Tibial artery (tissue), 4 donors: ENCODE measurements around the gene BANK1.

Experiments
- DNase-seq, 2 donors: peaks; one replicate each; pipeline ENCODE4 v3.0.0-alpha.2; 2019
- H3K27ac ChIP-seq, 2 donors: fragments of 200-600 bp; sonication (generic) in 1 of 2; 1 replicate in 1 of 2; 2 replicates in 1 of 2; pipeline ENCODE4 v1.5.1; 2018 to 2019; ENCODE audit warnings: mild to moderate bottlenecking in 1 of 2
- H3K27me3 ChIP-seq, 2 donors: fragments of 200-600 bp; sonication (generic) in 1 of 2; one replicate each; pipeline versions ENCODE4 v1.5.1 to v1.6.0; 2016 to 2019
- H3K36me3 ChIP-seq, 3 donors: fragments of 200-600 bp; sonication (generic) in 2 of 3; one replicate each; pipeline ENCODE4 v1.5.1; 2016 to 2019; ENCODE audit warnings: mild to moderate bottlenecking in 2 of 3
- H3K4me1 ChIP-seq, 4 donors: fragments of 200-600 bp; sonication (generic) in 2 of 4; 1 replicate in 3 of 4; 2 replicates in 1 of 4; pipeline ENCODE4 v1.5.1; 2016 to 2019
- H3K4me3 ChIP-seq, 2 donors: fragments of 200-600 bp; sonication (generic) in 1 of 2; 1 replicate in 1 of 2; 2 replicates in 1 of 2; pipeline ENCODE4 v1.5.1; 2018 to 2019; ENCODE audit warnings: mild to moderate bottlenecking in 2 of 2
- H3K9me3 ChIP-seq, 3 donors: fragments of 200-600 bp; sonication (generic) in 1 of 3; one replicate each; pipeline ENCODE4 v1.5.1; 2016 to 2019
- intact Hi-C: fragments of 100-400 bp; cut with DNase I; formaldehyde crosslinking; loops from one replicate; pipeline ENCODE4 v1.15.0; 2023; ENCODE audit warnings: low total_unique reads
- TF ChIP-seq, protein P1 (sequence below), 2 experiments: fragments of 200-600 bp in 1 of 2; fragments of 450-650 bp in 1 of 2; IDR thresholded peaks; one replicate each; pipeline ENCODE4 v1.5.1; 2017 to 2019; ENCODE audit warnings: antibody characterized with exemption in 2 of 2, mild to moderate bottlenecking in 1 of 2, moderate library complexity in 1 of 2

The BANK1 gene

DNA sequence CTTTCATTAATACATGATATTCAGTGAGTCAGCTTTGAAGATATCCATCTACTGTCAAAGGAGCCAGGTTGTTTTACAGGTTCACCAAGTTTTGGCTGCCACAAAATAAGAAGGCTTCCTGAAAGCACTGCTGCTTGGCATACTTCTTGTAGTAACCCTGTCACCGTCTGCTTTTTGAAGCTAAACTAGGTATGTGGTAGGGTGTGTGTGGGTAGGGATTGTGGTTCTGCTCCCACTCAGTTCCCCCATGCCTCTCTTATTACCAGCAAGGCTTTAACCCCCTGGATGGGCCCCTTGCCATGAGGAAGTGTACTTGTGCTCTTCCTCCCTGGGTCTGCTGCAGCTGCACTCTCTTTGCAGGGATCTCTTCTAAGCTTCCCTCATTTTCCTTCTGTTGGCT, 191.2 kb downstream of the BANK1 start:
- TF ChIP-seq, protein P1, sequence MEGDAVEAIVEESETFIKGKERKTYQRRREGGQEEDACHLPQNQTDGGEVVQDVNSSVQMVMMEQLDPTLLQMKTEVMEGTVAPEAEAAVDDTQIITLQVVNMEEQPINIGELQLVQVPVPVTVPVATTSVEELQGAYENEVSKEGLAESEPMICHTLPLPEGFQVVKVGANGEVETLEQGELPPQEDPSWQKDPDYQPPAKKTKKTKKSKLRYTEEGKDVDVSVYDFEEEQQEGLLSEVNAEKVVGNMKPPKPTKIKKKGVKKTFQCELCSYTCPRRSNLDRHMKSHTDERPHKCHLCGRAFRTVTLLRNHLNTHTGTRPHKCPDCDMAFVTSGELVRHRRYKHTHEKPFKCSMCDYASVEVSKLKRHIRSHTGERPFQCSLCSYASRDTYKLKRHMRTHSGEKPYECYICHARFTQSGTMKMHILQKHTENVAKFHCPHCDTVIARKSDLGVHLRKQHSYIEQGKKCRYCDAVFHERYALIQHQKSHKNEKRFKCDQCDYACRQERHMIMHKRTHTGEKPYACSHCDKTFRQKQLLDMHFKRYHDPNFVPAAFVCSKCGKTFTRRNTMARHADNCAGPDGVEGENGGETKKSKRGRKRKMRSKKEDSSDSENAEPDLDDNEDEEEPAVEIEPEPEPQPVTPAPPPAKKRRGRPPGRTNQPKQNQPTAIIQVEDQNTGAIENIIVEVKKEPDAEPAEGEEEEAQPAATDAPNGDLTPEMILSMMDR (IDR thresholded peaks at IDR 0.05), result no peak
- no peaks in the 10 kb centered on the region for H3K27me3 ChIP-seq
- no peaks in the 10 kb centered on the region for H3K9me3 ChIP-seq
- no peaks in the 10 kb centered on the region for H3K36me3 ChIP-seq
- DNase-seq, result no peak
- H3K27ac ChIP-seq, result no peak overlapping the region
- intact Hi-C loops, result no loop called here
- H3K4me3 ChIP-seq, result no peak overlapping the region
- no peaks in the 10 kb centered on the region for H3K4me1 ChIP-seq

DNA sequence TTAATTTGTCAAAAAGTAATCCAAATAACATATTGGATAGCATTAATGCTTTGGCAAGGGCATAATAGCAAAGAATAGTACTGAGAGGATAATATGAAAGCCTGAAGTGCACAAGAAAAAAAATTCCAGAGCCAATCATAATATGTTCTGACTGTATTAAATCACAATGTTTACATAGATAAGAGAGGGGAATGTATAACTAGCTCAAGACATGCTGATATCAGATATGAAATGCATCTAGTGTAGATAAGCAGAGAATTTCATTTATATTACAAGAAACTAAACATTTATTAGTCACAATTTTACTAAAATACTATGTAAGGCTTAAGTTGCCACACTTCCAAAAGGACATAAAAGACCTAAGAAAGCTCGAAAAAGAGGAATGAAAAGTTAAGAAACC, 193.3 kb downstream of the BANK1 start:
- no peaks in the 10 kb centered on the region for H3K4me1 ChIP-seq
- H3K27ac ChIP-seq, result no peak overlapping the region
- TF ChIP-seq, protein P1 (IDR thresholded peaks at IDR 0.05), result no peak
- no peak for DNase-seq
- intact Hi-C loops, result no loop called here
- no peaks in the 10 kb centered on the region for H3K9me3 ChIP-seq
- H3K36me3 ChIP-seq, result no peaks in the 10 kb centered on the region
- no peaks in the 10 kb centered on the region for H3K27me3 ChIP-seq
- H3K4me3 ChIP-seq, result no peak overlapping the region

DNA sequence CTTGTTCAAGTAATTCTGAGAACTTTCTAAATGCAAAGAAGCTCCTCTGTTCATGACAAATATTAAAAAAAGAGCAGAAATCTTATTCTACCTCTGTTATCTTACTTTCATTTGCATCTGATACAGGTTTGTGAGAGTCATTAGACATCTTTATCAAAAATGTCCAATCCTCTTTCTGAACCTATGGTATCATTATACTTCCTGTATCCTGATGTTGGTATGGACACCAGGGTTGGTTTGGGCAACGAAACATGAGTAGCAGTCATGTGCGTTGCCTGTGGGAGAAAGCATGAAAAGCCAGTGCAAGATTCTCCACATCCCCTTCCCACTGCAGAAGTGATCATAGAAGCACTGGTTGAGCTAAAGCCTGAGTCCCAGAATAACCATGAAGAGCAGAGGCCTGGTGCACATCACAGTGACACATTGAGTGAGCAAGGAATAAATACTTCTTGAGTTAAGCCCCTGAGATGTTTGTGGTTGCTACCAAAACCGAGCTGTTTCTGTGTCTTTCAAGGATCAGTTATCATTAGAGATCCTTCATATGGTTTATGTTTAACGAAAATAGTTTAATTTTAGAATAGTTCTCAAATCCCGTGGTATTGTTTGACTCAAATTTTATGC, 197.2 kb downstream of the BANK1 start:
- TF ChIP-seq, protein P1 (IDR thresholded peaks at IDR 0.05), result no peak
- Histone ChIP-seq H3K27me3 (no peaks in the 10 kb centered on the region), H3K4me3 (no peak overlapping the region), H3K4me1 (no peaks in the 10 kb centered on the region), H3K9me3 (no peaks in the 10 kb centered on the region), H3K36me3 (no peaks in the 10 kb centered on the region), H3K27ac (no peak overlapping the region)
- no peak for DNase-seq
- intact Hi-C loops, result no loop called here

DNA sequence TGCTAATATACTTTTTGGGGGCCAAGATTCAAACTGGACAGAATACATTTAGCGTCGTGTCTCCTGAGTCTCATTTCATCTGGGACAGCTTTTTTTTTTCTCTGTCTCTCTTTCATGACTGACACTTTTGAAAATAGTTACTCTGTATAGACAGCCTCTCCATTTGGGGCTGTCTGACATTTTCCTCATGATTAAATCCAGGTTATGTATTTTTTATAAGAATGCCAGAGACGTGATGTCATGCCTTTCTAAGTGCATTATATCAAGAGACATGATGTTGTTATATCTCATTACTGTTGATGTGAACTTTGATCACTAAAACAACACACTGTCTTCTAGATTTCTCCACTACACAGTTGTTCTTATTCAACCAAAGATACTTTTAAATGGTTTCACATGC, 199.0 kb downstream of the BANK1 start:
- intact Hi-C loops, result no loop called here
- H3K4me3 ChIP-seq, result no peak overlapping the region
- H3K4me1 ChIP-seq, result no peaks in the 10 kb centered on the region
- H3K27ac ChIP-seq, result no peak overlapping the region
- no peaks in the 10 kb centered on the region for H3K36me3 ChIP-seq
- no peaks in the 10 kb centered on the region for H3K27me3 ChIP-seq
- no peak for DNase-seq
- H3K9me3 ChIP-seq, result no peaks in the 10 kb centered on the region
- TF ChIP-seq, protein P1 (IDR thresholded peaks at IDR 0.05), result no peak

DNA sequence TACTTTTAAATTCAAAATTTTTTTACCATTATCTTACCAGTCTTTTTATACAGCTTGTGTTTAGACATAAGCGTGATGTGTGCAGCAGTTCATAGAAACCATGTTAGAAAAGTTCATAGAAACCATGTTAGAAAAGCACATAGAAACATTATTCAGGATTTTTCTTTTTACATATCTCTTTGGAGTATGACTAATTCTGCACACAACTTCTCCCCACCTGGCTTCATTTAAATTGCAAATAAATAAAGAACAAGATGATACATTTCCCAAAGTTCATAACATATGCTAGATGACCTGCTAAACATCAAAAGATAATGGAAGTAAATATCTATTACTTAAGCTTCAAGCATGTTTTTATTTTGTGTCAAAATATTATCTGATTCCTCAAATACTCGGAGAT, 201.9 kb downstream of the BANK1 start:
- TF ChIP-seq, protein P1 (IDR thresholded peaks at IDR 0.05), result no peak
- no peak for DNase-seq
- intact Hi-C loops, result no loop called here
- Histone ChIP-seq H3K4me3 (no peak overlapping the region), H3K9me3 (no peaks in the 10 kb centered on the region), H3K4me1 (no peaks in the 10 kb centered on the region), H3K27me3 (no peaks in the 10 kb centered on the region), H3K27ac (no peak overlapping the region), H3K36me3 (no peaks in the 10 kb centered on the region)
